ENCODE data around the gene CNTNAP2.
"Not testable (repeated sequence)": the region's sequence is repeated elsewhere in the genome, so short reads cannot be mapped to it uniquely, and the experiment has no call there.

CNTNAP2 gene

DNA sequence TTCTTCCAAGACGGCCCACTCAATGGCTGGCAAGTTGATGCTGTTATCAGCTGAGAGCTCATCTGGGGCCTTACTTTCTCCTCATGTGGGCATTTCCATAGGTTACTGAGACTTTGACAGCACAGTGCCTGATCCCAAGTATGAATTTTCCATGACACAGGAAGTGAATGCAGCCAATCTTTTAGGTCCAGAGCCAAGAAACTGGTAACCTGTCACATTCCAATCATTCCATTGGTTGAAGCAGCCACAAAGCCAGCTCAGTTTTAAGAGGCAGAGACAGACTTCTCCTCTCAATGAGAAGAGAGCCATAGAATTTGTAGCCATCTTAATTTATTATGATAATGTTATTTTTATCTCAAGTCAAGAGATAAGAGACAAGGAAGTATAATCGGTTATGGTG, 775.5 kb downstream of the CNTNAP2 start:
- DNase-seq (ENCODE audit: low read depth) = no peak

DNA sequence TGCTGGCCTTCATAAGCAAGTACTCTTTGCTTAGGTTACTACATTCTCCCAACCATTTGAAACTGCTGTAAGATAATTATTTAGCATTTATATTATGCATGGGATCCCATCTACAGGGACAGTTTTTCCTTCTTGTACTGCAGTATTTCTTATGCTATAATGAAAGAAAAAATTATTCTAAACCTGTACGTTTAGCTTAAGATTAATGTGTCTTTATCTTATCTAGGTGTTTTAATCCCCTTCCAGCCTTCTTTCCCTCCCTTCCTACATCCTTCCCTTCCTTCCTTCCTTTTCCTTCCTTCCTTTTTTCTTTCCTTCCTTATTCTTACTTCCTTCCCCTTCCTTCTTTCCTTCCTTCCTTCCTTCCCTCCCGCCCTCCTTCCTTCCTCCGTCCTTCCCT, 778.3 kb downstream of the CNTNAP2 start:
- DNase-seq (ENCODE audit: low read depth) = no peak

DNA sequence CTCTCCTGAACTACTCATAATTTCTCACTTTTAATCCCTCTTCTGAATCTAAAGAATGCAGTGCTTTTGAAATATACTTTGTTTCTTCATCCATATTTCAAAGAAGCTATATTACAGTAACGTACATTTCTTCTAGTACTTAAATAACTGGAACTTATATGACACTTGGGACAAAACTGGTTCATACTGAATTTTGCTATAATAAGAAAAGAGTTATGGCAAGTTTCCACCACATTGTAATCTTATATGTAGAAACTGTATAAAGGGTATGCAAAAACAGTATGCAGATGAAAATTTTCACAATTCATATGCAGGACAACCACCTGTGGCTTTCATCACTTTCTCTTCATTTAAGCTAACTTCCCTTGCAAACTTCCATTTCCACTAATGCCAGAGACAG, 785.7 kb downstream of the CNTNAP2 start:
- no peak for DNase-seq (ENCODE audit: low read depth)

DNA sequence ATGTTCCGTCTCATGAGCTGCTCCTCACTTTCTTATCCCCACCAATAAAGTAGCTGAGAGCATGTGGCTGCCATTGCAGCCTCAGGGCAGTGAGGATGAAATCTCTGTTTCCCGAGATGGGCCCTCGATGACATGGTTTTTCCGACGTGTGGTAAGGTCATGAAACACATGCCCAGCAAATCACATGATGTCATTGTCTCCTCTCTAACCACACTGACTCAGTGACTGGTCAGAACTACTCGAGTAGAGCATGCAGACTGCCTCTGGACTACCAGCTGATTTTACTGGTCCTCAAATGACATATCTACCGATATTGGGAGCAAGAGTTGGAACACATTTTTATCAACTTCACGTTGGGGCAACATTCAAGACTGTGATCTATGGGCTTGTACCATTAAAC, 786.1 kb downstream of the CNTNAP2 start:
- no peak for DNase-seq (ENCODE audit: low read depth)

DNA sequence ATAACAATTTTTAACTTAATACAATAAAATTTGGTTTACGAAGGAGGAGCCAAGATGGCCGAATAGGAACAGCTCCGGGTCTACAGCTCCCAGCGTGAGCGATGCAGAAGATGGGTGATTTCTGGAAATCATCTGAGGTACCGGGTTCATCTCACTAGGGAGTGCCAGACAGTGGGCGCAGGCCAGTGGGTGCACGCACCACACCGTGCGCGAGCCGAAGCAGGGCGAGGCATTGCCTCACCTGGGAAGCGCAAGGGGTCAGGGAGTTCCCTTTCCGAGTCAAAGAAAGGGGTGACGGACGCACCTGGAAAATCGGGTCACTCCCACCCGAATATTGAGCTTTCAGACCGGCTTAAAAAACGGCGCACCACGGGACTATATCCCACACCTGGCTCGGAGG, 789.1 kb downstream of the CNTNAP2 start:
- not testable (repeated sequence) for DNase-seq (ENCODE audit: low read depth)

DNA sequence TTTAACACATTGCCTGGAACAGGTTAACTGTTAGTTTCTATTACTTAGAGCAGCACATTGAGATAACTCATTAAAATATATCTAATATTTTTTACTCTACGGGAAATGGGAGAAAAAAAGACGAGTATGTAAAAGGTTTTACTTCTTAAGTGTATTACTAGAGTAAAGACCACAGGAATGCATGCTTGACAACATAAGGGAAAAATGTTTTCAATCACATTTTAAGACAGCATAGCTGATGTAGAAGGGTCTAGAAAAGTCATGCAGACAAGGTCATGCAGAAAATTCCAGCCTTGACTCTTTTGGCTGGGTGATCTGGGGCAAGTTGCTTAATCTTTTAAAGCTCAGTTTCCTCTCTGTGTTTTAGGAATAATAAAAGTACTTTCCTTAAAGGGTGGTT, 806.2 kb downstream of the CNTNAP2 start:
- no peak for DNase-seq (ENCODE audit: low read depth)

DNA sequence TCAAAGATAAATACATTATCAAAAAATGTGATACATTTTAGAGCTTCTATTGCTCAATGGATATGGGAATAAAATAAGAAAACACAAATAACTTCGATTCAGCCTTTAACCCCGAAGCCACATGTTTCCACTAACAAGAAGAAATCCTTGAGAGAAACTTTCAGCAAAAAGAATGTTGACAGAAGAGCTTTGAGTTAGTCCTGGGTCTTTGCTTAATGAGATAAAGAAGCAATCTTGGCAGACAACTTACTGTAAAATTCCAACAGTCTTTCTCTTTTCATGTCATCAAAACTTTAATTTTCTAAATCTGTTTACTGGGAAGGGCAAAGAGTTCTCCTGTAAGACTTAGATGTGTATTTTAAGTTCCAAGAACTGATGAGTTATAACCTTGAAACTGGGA, 810.2 kb downstream of the CNTNAP2 start:
- no peak for DNase-seq (ENCODE audit: low read depth)

DNA sequence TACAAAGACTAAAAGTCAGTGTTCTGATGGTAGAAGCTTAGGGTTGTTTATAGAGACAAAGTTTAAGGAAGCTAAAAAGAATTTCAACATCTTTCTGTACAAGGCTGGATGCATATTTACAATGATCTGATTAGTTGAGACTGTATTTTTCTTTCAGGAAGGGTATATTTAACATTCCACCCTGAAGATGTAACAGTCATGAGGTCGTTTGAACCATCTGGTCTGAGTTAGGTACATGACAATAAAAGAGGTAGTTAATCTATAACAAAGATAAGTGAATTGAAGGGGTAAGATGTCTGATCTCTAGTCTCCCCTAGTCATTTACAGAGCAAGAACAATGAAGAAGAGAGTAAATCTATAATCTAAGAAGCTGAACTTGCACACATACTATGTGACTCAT, 821.2 kb downstream of the CNTNAP2 start:
- no peak for DNase-seq (ENCODE audit: low read depth)

DNA sequence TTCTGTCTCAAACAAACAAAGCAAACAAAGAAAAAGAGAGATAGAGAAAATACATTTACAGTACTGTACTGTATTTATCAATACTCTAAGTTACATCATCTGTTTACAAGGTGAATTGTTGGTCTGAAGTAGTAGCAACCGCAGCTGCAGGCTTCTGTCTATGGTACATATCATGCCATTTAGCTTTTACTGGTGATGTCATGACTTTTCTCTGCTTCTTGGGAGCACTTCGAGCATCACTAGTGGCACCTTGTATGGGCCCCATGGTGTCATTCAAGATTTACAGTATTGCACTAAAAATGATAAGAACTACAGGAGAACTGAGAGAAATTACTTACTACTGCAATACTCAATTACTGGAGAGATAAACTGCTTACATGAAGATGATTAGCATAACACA, 826.9 kb downstream of the CNTNAP2 start:
- no peak for DNase-seq (ENCODE audit: low read depth)

DNA sequence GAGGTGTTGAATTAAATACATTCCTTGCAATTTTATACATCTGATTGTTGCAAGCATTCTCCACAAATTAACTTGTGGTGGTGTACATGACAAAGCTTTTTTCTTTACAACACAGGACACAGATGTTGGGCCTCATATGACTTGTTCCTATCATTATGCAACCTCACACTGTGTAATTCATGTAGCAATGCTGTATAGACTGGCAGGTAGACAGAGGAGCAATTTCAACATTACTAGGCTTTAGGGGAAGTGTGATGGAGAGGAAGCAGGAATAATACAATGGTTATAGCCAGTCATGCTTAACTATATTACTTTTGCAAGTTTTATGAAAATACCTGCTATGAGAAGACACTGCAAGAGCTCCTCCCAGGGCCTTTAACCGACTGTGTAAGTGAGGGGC, 832.1 kb downstream of the CNTNAP2 start:
- no peak for DNase-seq (ENCODE audit: low read depth)

DNA sequence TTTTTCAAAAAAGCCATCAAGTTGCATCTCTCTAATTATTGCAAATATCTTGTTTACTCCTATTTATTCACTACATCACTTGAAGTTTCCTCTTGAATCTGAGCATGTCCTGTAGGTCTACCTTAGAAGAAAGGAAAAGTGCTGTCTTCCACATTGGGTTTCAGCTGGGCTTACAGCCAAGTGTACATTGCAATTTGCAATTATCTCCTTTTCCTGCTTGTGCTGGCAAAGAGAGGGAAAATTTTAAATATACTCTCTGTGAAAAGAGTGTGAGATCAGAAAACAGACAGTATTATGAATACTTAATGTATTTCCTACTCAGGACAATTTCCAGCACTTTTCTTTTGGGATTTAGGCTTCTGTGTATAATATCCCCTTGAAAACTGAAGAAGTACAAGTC, 839.7 kb downstream of the CNTNAP2 start:
- no peak for DNase-seq (ENCODE audit: low read depth)

DNA sequence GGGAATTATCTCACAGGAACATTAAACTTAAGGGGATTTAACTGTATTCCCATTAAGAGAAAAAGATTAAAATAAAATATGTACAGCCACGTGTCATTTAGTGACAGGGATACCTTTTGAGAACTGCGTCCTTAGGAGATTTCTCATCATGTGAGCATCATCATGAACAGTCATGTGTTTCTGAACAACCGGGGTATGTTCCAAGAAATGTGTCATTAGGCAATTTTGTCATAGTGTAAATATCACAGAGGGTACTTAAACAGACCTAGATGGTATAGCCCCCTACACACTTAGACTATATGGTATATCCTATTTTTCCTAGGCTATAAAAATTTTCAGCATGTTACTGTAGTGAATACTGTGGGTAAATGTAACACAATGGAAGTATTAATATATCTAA, 840.3 kb downstream of the CNTNAP2 start:
- DNase-seq (ENCODE audit: low read depth) = no peak

DNA sequence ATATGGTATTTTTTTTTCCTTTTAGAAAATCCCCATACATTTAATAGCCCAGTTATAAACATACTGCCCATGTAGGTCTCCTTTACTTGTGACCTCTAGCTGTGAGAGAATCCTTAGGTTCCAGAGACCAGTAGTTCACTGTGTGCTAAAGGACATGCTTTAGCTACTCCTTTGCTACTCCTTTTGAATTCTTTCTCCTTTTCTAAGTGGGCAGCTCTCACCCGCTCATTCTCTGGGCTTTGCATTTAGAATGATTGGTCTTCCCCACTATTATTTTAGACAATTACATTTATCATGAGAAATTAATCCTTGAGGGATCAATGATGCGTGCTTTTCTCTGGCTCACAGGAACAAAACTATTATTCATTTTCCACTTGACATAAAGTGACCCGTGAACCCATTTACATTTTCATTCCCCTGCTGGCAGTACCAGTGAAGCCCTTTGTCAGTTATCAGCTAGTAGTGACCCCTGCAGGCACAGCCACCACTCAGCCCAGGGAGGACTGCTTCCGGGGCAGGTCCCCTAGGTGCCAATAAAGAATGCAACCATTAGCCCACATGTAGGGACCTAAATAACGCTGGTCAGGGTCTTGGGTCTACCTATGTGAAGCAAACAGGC, 844.3 kb downstream of the CNTNAP2 start:
- no peak for DNase-seq (ENCODE audit: low read depth)

DNA sequence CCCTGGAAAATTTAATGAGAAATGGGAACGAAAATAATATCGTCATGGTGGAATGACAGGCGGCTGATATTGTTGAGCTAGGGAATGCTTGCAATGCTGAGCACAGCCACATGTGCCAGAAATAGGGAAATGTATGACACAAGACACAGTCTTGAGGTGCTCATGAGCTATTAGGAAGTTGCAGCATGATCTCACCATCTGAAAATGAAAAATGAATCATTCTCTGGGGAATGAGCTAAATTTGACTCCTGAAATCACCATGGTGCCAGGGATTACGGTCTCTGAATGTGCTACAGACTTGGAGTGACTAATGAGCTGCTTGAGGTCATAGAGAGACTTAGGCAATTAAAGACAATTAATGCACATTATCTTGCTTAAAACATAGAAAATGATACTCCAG, 845.0 kb downstream of the CNTNAP2 start:
- DNase-seq (ENCODE audit: low read depth) = no peak

DNA sequence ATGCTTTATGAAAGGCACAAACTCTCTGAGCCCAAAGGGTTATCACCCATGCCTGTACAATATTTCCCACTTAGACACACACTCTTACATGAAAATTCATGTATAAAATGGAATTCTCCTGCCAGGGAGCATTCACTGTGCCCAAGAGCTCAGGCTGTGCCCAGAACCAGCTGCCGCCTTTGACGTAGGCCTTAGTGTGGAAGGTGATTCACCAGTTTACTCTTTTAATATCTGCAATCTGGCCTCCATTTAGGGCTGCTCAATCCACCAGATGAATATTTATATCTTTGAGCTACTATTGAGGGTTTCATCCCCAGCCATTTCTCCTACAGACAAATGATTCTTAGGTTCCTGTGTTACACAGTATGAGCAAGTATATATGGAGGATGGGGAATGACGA, 849.7 kb downstream of the CNTNAP2 start:
- DNase-seq (ENCODE audit: low read depth) = no peak

DNA sequence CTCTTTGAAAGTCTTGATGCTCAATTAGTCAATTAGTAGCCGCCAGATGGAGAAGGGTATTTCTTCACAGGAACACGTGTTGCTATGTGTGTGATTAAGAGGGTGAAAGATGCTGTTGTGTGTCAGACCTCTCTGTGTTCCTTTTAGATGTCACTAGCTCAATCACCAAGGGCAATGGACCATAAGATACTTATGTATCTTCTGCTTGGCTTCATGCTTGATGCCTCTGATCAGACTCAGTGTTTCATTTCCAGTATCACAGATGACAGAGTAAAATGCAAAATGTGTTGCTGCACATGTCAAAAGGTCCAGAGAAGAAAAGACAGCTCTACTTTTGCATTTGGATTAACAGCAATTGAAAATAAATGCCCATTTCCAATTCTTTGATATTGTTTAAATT, 865.9 kb downstream of the CNTNAP2 start:
- no peak for DNase-seq (ENCODE audit: low read depth)

DNA sequence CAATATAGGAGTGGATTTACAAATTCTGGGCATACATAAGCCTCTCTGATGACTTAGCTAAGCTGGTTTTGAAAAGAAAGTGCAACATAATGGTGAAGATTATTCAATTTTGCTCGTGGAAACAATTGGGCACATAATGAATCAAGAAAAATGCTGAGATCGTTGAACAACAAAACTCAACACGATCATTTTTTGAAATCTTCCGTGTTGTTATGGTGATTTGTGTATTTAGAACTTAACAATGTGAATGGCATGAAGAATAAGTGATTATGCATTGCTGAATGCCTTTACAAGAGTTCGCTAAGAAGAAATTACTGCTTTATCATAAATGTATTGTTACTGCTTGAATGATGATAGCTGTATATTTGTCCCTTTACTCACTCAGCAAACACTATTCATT, 875.0 kb downstream of the CNTNAP2 start:
- DNase-seq (ENCODE audit: low read depth) = no peak

DNA sequence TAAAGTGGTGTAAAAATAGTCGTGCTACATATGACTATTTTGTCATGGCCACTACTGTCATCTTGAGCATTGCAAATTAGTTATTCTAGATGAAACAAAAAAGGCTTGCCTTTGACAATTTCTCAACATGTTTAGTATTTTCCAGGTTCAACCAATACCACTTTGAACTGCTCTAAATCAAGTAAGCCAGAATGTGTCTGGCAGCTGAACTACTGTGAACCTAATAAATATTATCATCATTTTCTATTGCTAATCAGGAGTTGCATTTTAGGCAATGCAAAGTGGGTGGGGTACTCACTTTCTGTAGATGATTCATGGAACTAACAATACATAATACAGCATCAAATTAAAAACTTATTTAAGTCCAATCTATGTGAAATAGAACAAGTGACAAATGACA, 877.2 kb downstream of the CNTNAP2 start:
- DNase-seq (ENCODE audit: low read depth) = no peak

DNA sequence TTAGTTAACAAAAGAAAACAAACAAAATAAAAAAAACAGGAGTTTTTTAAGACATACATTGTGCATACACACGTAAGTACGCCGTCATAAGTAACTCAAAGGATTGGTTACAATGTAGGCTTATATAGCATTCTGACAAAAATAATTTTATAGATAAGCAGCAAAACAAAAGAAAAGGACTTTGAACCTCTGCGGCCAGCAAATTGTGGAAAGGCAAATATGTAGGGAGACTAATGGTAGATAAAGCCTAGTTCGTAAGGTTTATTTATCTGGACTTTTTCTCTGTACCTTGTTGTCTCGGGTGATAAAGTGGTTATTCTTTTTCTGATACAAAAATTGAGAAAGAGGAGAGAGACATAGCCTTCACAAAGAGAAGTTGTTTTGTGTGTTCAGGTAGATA, 891.9 kb downstream of the CNTNAP2 start:
- DNase-seq (ENCODE audit: low read depth) = no peak

DNA sequence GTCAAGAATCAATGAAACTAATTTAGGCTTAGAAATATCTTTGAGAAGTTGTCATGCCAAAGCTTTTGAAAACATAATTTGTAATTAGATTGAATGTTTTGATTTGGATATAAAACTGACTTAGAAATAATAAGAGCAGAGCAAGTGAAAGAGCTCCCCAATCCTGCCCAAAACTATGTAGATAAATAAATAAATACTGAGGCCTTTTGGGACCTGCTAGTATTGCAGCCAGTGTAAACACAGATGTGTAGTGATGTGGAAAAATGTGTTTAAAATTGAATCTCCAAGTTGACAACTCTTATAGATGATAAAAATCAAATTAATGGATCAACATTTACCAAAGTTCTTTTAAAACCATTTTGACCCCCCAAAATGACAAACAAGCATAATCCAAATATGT, 896.1 kb downstream of the CNTNAP2 start:
- DNase-seq (ENCODE audit: low read depth) = no peak

DNA sequence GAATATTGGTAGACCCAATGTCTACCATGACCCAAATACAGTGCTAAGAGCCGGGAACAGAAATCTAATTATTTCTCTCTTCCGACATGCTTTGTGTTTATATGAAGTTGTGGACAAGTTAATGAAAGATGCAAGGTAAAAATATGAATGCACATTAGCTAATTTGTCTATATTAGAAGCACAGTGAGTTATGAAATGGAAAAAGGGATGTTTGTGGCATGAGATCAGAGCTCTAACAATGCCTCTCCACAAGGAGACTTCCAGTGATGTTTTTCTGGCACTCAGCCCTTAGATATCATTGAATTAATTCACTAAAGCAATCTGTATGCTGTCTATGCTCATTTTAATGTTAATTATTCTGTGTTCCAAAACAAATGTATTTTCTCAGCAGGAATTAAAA, 897.2 kb downstream of the CNTNAP2 start:
- DNase-seq (ENCODE audit: low read depth) = no peak

DNA sequence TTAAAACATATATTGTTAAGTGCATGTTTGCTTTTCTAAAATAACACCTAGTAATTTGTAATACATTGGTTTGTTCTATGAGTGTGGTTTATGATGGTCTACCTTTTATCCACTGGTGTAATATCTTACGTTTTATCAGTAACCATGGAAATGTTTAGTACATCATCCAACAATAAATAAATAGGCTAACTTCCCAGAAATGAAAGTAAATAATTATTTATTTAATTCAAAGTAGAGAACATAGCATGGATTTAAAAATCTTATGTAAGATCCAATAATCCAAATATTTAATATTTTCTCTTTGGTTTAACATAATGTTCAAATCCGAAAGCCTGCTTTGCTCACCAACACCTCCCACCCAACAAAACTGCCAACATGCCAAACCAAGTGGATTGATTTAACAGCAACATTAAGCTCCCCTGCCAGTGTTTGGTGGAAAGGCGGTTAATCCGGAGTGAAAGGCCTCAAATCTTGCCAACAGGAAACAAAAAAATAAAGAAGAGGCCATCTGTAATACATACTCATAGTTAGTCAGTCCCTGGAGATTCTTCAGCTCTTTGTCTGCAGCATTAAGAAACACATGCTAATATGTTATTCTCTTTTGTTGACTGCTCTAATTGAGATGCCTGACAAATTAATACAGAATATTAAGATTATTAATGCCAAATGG, 897.8 kb downstream of the CNTNAP2 start:
- no peak for DNase-seq (ENCODE audit: low read depth)

DNA sequence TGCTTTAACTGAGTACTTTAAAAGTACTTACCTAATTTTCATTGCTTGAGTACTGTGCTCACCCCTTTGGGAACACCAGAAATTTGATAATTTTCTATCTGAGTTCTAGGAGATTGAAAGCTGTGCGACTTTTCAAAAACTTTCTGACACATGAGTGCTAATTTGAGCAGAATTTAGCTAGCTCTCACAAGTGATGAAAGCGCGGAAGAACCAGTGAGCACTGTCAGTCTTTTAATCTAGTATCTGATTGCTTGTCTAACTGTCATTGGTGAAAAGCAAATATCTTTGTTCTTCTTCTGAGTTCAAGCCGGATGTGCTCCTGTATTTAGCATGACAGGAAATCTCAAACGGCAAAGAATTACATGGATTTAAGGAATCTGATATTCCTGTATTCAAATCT, 899.4 kb downstream of the CNTNAP2 start:
- no peak for DNase-seq (ENCODE audit: low read depth)

DNA sequence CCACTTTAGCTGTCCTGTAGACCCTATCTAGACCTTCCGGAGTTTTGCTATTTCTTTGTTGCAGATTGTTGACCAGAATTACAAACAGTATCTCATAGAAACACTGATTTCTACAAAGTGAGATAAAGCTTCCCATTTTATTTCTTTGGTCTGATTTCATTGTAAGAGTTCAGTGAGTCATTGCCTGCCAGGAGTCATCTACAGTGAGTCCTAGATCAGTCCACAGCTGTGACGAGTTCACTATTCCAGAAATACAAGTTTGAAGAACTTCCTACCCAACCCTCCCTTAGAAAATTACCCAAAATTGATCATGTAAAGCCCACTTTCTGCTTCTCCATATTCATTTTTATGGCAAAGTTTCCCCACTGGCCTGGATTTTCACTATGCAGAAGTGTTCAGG, 905.5 kb downstream of the CNTNAP2 start:
- DNase-seq (ENCODE audit: low read depth) = no peak
